Activated CD4-positive, alpha-beta T cell treated with anti-CD3 and anti-CD28 coated beads for 36 hours (primary cell): ENCODE measurements around the gene RUVBL2. TPM values are rescaled to one million over a fixed set of nuclear protein-coding genes. Genes with fewer than 3 reads are reported as not detected.
A peak's percentile ranks its signal among the peaks of the same experiment; 100 is the strongest.
"Not testable (repeated sequence)": the region's sequence is repeated elsewhere in the genome, so short reads cannot be mapped to it uniquely, and the experiment has no call there.

Experiments used
- ATAC-seq: fragments of 200-7000 bp; cut with Tn5 transposase; one replicate; pipeline ENCODE4 v1.10.0; 2021; ENCODE audit warnings: mild to moderate bottlenecking, moderate library complexity
- CTCF ChIA-PET: fragments of 350-600 bp; sonication (Branson Sonifier 250); formaldehyde crosslinking; loops from one replicate; lab custom pipeline; 2021; ENCODE audit warnings: antibody characterized with exemption; lab: Charles Lee
- POLR2A ChIA-PET: fragments of 350-600 bp; sonication (Branson Sonifier 250); formaldehyde crosslinking; loops from one replicate; lab custom pipeline; 2021; ENCODE audit warnings: antibody characterized with exemption, inconsistent platforms; lab: Charles Lee
- DNase-seq: peaks from one replicate; pipeline ENCODE4 v3.0.0-alpha.2; 2020
- H3K27ac Mint-ChIP-seq: one replicate; pipeline ENCODE4 v1.8.0; 2021; ENCODE audit warnings: mixed read lengths
- H3K27me3 Mint-ChIP-seq: one replicate; pipeline ENCODE4 v1.8.0; 2021; ENCODE audit warnings: mixed read lengths
- H3K36me3 Mint-ChIP-seq: one replicate; pipeline ENCODE4 v1.8.0; 2021; ENCODE audit warnings: low read depth, mixed read lengths
- H3K4me1 Mint-ChIP-seq: one replicate; pipeline ENCODE4 v1.8.0; 2021; ENCODE audit warnings: mixed read lengths
- H3K4me3 Mint-ChIP-seq: one replicate; pipeline ENCODE4 v1.8.0; 2021; ENCODE audit warnings: mild to moderate bottlenecking, moderate library complexity, mixed read lengths
- H3K9me3 Mint-ChIP-seq: one replicate; pipeline ENCODE4 v1.8.0; 2021; ENCODE audit warnings: low read depth, mixed read lengths
- intact Hi-C, 2 experiments: fragments of 100-400 bp; cut with DNase I in 1 of 2; cut with micrococcal nuclease in 1 of 2; formaldehyde crosslinking; loops; one replicate each; pipeline versions ENCODE4 v1.14.2 to v1.15.1; 2022 to 2024; cut with DNase I, micrococcal nuclease
- total RNA-seq, 2 experiments: library from RNA; stranded (reverse); gene quantifications; one replicate each; pipeline ENCODE4 v1.2.3, GENCODE V29; 2021

Gene RUVBL2
- total RNA-seq, 2 experiments from 2014 or later: 155 to 178 TPM

DNA sequence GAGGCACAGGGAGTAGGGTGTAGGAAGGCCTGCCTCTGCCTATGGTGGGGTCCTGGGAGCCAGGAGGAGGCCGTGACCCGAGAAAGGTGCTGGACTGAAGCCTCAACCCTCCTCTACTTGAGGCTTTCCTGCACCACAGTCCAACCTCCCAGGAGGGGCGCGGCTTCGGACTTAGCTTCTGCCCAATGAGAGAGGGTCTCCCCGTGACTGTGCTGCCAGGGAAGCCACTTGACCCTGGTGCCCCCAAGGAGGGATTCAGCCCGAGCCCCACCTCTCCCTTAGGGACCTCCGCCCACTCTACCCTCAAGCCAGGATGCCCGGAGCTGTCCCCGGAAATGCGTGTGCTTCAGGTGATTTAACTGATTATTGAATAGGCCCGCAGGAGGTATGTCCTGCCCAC lies 55.3 kb downstream of the RUVBL2 start, which contains the start of gene CGB8:
TSS of gene CGB8 (minus strand) at position 101 of the 400 bp plus-strand sequence. CDS start 372 bp downstream, outside the sequence.
- ATAC-seq, POLR2A ChIA-PET, H3K4me3 Mint-ChIP-seq, intact Hi-C loops, CTCF ChIA-PET, H3K4me1 Mint-ChIP-seq, H3K9me3 Mint-ChIP-seq, H3K27ac Mint-ChIP-seq, H3K36me3 Mint-ChIP-seq, DNase-seq, H3K27me3 Mint-ChIP-seq: not testable (repeated sequence)

DNA sequence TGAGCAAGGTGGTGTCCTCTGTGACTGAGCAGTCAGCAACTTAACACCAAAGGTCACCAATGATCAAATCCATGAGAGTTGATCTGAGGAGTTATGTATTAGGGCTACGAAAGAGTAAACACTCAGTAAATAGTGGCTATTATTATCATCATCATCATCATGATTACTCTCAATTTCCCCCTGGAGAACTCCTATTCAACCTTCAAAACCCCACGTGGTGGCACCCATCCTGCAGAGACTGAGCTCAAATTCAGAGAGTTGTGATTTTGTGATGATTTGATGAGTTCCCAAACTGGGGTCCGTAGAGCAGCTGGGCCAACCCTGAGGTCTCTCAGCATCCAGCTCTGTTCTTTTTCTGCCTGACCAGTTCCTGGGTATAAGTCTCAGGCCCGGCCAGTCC lies 56.1 kb downstream of the RUVBL2 start:
- not testable (repeated sequence) for ATAC-seq

DNA sequence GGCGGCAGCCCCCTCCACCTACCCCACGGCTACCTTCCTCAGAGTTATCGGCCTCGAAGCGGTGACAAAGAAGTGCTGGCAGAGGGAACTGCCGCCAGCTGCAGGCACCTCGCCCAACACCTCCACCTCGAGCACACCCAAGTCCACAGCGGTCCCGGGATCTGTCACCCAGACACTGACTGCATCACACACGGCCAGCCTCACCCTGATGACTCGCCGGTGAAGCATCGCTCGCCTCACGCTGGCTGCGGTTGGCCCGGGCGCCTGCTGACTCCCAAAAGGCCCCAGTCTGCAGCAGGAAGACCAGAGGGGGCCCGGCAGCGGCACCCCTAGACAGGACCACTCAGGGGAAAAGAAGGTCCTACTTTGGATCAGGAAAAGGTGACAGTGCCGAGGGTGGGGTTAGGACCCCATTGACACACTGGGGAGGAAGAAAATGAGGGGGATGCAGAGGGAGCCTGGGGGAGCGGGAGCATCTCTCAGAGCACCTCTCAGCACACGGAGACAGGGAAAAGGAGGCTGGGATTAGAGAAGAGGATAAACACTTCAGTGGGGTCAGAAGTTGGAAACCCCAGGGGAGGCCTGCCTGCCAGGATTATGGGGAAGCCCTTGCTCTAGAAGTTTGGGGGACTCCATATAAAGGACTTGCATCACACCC lies 56.8 kb downstream of the RUVBL2 start:
- intact Hi-C loops, H3K4me1 Mint-ChIP-seq, H3K27me3 Mint-ChIP-seq, POLR2A ChIA-PET, H3K4me3 Mint-ChIP-seq, H3K9me3 Mint-ChIP-seq, H3K27ac Mint-ChIP-seq, ATAC-seq, DNase-seq, H3K36me3 Mint-ChIP-seq: not testable (repeated sequence)
- CTCF ChIA-PET: interaction anchor here (1.5 kb wide), 1 partner anchor 9 kb away, joined by 4 read pairs; no protein-coding TSS in a partner anchor

More for the DNA sequence above, 56.1 kb downstream of the RUVBL2 start:
- H3K27ac Mint-ChIP-seq, H3K9me3 Mint-ChIP-seq, CTCF ChIA-PET, H3K4me1 Mint-ChIP-seq, DNase-seq, H3K36me3 Mint-ChIP-seq, POLR2A ChIA-PET, intact Hi-C loops, H3K27me3 Mint-ChIP-seq, H3K4me3 Mint-ChIP-seq: not testable (repeated sequence)

DNA sequence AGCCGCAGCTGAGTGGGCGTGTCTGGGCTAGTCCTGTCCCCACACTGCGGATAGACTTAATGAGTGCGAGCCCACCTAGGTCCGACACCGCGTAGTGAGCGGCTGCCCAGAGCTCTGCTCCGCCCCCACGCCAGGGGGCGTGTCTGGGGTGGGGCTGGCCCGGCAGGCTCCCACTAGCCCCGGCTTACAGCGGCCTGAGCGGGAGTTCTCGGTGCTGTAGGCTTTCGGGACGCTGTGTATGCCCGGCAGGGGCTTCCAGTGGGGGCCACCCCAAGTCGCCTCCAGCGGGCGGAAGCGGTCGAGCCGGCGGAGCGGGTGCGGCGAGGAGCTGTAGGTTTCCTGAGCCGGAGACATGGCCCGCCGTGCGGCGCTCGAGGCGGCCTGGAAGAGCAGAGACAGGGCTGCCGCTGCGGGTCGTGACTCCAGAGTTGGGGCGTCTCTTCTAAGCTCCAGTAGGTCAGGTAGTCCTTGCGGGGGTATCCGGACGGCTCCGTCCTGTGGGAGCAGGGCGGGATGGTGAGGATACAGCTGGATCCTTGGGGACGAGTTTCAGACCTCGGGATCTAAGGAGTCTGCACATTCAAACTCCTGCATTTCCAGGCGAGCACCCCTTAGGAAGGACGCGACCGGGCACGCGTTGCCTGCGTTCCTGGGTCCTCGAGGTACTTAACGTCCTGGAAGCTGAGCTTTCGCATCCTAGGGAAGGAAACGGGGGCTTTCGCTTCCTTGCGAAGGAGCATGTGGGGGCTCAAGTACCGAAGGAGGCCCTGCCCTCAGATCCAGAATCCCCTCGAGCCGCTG lies 62.6 kb downstream of the RUVBL2 start:
- ATAC-seq (peak; percentile 68), DNase-seq (peak; percentile 69)
- Mint-ChIP-seq H3K27me3 (peaks cover 35% of the 10 kb centered on the region), H3K27ac (no peak overlapping the region), H3K4me3 (peak overlapping the region; percentile 56), H3K36me3 (no peaks in the 10 kb centered on the region), H3K9me3 (no peaks in the 10 kb centered on the region), H3K4me1 (peaks cover 20% of the 10 kb centered on the region)
- intact Hi-C loops: loop anchor here in 1 of 2 experiments (2.0 to 5.0 kb wide), 2 partner anchors 58 to 96 kb away; partner anchors contain the start of gene LIN7B
- ChIA-PET CTCF (interaction anchor here (0.9 to 1.6 kb wide), 6 partner anchors 9 to 170 kb away, joined by 3 to 11 read pairs (median 3); partner anchors contain the start of genes GYS1, NTF4 and RUVBL2), POLR2A (interaction anchor here (0.6 to 0.7 kb wide), 2 partner anchors 292 to 304 kb away, joined by 3 to 4 read pairs; no protein-coding TSS in a partner anchor)

DNA sequence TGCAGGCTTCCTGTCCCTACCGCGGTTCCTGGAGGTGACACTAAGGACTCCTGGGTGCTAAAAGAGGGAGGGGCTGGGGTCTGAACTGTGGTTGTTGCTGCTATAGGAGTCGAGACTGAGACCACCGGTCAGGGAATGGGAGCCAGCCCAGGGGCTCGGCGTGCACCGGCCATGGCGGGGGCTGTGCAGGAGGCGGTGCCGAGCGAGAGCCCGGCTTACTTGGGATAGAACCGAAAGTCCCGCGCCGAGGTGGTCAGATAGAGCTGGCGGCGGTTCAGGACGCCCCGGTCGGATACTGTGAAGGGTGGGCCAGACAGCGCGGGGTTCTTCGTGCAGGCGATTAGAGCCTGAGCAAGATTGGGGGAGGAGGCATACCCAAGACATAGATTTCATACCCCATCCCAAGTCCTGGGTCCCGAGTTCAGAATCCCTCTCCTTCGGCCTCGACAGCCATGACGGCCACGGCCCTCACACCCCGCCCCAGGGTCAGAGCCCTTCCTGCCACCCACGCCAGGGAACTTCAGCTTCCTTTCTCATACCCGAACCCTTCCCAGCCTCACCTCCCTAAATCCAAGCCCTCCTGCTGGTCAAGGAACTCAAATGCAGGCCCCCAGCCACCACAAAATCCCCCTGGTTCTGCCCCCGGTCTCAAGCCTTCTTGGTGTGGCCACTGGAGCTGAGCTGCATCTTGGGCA lies 63.4 kb downstream of the RUVBL2 start:
- ChIA-PET CTCF (interaction anchor here (0.9 to 1.6 kb wide), 5 partner anchors 8 to 64 kb away, joined by 3 to 11 read pairs (median 3); partner anchors contain the start of genes GYS1, NTF4 and RUVBL2), POLR2A (interaction anchor here (0.6 to 0.7 kb wide), 2 partner anchors 291 to 305 kb away, joined by 3 to 4 read pairs; no protein-coding TSS in a partner anchor)
- ATAC-seq: peak; percentile 8
- Mint-ChIP-seq H3K27me3 (peaks cover 35% of the 10 kb centered on the region), H3K4me3 (peak overlapping the region; percentile 56), H3K4me1 (peaks cover 20% of the 10 kb centered on the region)
- DNase-seq, H3K9me3 Mint-ChIP-seq, H3K36me3 Mint-ChIP-seq, H3K27ac Mint-ChIP-seq: not testable (repeated sequence)
- intact Hi-C loops: loop anchor here in 1 of 2 experiments (2.0 to 5.0 kb wide), 2 partner anchors 58 to 95 kb away; partner anchors contain the start of gene LIN7B

DNA sequence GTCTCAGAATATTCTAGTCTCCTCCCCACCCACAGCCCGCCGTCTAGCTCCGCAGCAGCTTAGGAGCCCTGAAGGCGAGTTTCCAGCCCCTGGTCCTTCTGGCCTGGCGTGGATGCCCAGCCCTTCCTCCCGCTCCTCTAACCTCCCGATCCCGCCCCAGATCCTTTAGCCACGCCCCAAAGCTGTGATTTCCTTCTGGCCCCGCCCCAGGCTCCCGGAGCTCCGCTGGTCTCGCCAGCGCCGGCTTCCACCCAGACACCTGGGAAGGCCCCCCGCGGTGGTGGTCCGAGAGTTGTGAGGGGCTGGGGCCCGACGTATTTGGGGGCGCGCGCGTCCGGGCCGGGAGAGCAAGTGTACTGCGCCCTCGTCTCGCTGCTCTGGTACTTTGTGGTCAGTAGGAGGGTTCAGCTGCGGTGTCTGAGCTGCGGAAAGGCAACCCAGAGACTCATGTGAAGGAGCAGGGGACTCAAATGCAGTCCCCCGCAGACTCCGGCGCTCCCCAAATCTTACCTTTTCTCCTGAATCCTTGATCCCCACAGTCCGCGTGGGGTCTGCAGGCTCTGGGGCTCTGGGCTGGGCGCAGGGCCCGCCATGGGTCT lies 64.0 kb downstream of the RUVBL2 start, which contains the start of gene CGB7:
TSS of gene CGB7 (minus strand) at position 114 of the 599 bp plus-strand sequence. CDS start 2,374 bp downstream, outside the sequence.
- intact Hi-C loops: loop anchor here in 1 of 2 experiments (2.0 to 5.0 kb wide), 2 partner anchors 57 to 95 kb away; partner anchors contain the start of gene LIN7B
- CTCF ChIA-PET: interaction anchor here (1.3 to 2.0 kb wide), 3 partner anchors 17 to 89 kb away, joined by 3 to 5 read pairs (median 5); partner anchors contain the start of genes GYS1 and RUVBL2

DNA sequence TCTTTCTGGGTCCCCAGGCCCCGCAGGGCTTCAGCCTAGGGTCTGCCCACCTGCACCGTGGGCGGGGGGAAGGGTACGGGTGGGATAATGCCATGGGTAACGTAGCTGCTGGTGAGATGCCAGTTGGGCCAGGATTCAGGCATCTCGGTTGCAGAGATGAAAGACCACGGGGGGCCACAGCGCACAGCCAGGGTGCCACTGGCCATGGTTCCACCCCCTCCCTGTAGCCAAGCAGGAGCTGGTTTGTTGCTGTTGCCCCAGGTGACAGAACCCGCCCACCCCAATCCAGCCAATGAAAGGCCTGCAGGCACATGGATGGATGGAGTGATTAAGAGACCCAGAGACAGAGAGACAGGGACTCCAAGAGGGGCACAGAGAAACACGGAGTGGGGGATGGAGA lies 64.9 kb downstream of the RUVBL2 start:
- H3K27ac Mint-ChIP-seq: no peak overlapping the region
- H3K36me3 Mint-ChIP-seq: no peaks in the 10 kb centered on the region
- peaks cover 20% of the 10 kb centered on the region for H3K4me1 Mint-ChIP-seq
- H3K27me3 Mint-ChIP-seq: peaks cover 39% of the 10 kb centered on the region
- DNase-seq (peak; percentile 66), ATAC-seq (peak; percentile 37)
- ChIA-PET CTCF (interaction anchor here (1.3 to 2.0 kb wide), 3 partner anchors 7 to 88 kb away, joined by 3 to 5 read pairs (median 4); partner anchors contain the start of genes GYS1 and RUVBL2), POLR2A (no interaction called here)
- H3K9me3 Mint-ChIP-seq: no peaks in the 10 kb centered on the region
- intact Hi-C loops: loop anchor here in 1 of 2 experiments (5.0 kb wide), 1 partner anchor 94 kb away; no protein-coding TSS in a partner anchor
- H3K4me3 Mint-ChIP-seq: no peak overlapping the region

More for the DNA sequence above, 64.0 kb downstream of the RUVBL2 start, which contains the start of gene CGB7:
- H3K4me3 Mint-ChIP-seq: peak within 1 kb of the TSS; percentile 56
- no peaks in the 10 kb centered on the region for H3K36me3 Mint-ChIP-seq
- ATAC-seq: peak; percentile 33
- DNase-seq: peak; percentile 64
- H3K27ac Mint-ChIP-seq: no peak within 1 kb of the TSS
- H3K9me3 Mint-ChIP-seq: no peaks in the 10 kb centered on the region
- peaks cover 20% of the 10 kb centered on the region for H3K4me1 Mint-ChIP-seq
- H3K27me3 Mint-ChIP-seq: peaks cover 35% of the 10 kb centered on the region
- POLR2A ChIA-PET: no interaction called here

DNA sequence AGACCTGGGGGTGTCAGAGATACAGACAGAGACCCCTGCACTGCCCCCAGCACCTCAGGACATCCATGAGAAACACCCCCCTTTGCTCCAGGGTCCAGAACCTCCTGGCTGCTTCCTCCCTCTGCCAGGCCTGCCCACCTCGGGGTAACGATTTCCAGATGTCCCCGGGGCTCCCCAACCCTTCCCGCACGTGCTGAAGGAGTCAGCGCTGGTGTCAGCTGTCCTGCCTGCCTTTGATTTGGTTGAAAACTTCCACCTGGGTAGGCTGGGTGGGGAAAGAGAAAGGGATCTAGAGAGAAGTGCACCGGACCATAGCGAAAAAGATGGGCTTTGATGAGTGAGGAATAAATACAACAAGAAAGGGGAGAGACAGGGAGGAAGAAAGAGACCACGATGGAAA lies 65.4 kb downstream of the RUVBL2 start:
- no peaks in the 10 kb centered on the region for H3K9me3 Mint-ChIP-seq
- H3K27me3 Mint-ChIP-seq: peaks cover 40% of the 10 kb centered on the region
- CTCF ChIA-PET: interaction anchor here (1.3 to 2.0 kb wide), 2 partner anchors 8 to 66 kb away, joined by 4 to 5 read pairs; partner anchors contain the start of genes GYS1 and RUVBL2
- intact Hi-C loops: loop anchor here in 1 of 2 experiments (5.0 kb wide), 1 partner anchor 93 kb away; no protein-coding TSS in a partner anchor
- POLR2A ChIA-PET: no interaction called here
- H3K27ac Mint-ChIP-seq: no peak overlapping the region
- DNase-seq (no peak), ATAC-seq (no peak)
- no peak overlapping the region for H3K4me3 Mint-ChIP-seq
- no peaks in the 10 kb centered on the region for H3K36me3 Mint-ChIP-seq
- H3K4me1 Mint-ChIP-seq: peaks cover 20% of the 10 kb centered on the region

DNA sequence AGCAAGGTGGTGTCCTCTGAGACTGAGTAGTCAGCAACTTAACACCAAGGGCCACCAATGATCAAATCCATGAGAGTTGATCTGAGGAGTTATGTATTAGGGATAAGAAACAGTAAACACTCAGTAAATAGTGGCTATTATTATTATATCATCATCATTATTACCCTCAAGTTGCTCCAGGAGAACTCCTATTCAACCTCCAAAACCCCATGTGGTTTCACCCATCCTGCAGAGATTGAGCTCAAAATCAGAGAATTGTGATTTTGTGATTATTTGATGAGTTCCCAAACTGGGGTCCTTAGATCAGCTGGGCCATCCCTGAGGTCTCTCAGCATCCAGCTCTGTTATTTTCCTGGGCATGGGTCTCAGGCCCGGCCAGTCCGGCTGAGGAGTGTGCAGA lies 67.3 kb downstream of the RUVBL2 start:
- ChIA-PET CTCF (interaction anchor here (1.3 to 1.7 kb wide), 3 partner anchors 9 to 138 kb away, joined by 4 to 8 read pairs (median 5); no protein-coding TSS in a partner anchor), POLR2A (interaction anchor here (0.6 kb wide), 1 partner anchor 134 kb away, joined by 4 read pairs; no protein-coding TSS in a partner anchor)
- Mint-ChIP-seq H3K27ac (no peak overlapping the region), H3K4me3 (no peak overlapping the region), H3K9me3 (no peaks in the 10 kb centered on the region), H3K27me3 (peaks cover 52% of the 10 kb centered on the region), H3K36me3 (no peaks in the 10 kb centered on the region), H3K4me1 (peaks cover 20% of the 10 kb centered on the region)
- intact Hi-C loops: no loop called here
- no peak for ATAC-seq
- DNase-seq: no peak

DNA sequence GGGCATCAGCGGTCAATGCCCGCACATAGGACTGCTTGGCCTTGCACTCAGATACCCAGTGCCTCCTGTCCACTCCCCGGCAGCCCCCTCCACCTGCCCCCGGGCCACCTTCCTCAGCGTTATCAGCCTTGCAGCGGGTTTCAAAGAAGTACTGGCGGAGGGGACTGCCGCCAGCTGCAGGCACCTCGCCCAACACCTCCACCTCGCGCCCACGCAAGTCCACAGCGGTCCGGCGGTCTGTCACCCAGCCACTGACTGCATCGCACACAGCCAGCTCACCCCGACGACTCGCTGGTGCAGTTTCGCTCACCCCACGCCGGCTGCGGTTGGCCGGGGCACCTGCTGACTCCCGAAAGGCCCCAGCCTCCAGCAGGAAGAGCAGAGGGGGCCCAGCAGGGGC lies 67.8 kb downstream of the RUVBL2 start:
- peaks cover 56% of the 10 kb centered on the region for H3K27me3 Mint-ChIP-seq

More for the DNA sequence above, 67.8 kb downstream of the RUVBL2 start:
- Mint-ChIP-seq H3K27ac (no peak overlapping the region), H3K4me1 (peaks cover 17% of the 10 kb centered on the region), H3K9me3 (no peaks in the 10 kb centered on the region), H3K36me3 (no peaks in the 10 kb centered on the region), H3K4me3 (no peak overlapping the region)
- ATAC-seq (no peak), DNase-seq (no peak)
- CTCF ChIA-PET: interaction anchor here (1.4 to 1.7 kb wide), 2 partner anchors 9 to 137 kb away, joined by 5 to 8 read pairs; no protein-coding TSS in a partner anchor
- intact Hi-C loops: no loop called here
- POLR2A ChIA-PET: no interaction called here
